Upper lobe of left lung (tissue), 6 donors: ENCODE measurements around the gene SEC22A. TPM values are rescaled to one million over a fixed set of nuclear protein-coding genes. Genes with fewer than 3 reads are reported as not detected.

Source experiments
- ATAC-seq, 2 donors: fragments of 200-7000 bp; cut with Tn5 transposase; one replicate each; pipeline ENCODE4 v1.9.1; 2022; ENCODE audit warnings: mild to moderate bottlenecking in 2 of 2, moderate library complexity in 2 of 2; ENCODE audit not compliant: low FRiP score in 2 of 2
- DNase-seq, 2 donors: peaks; one replicate each; pipeline ENCODE4 v3.0.0-alpha.2; 2019 to 2020
- H3K27ac ChIP-seq, 4 donors: fragments of 200-600 bp; sonication (generic); one replicate each; pipeline ENCODE4 v1.5.1; 2016 to 2019
- H3K27me3 ChIP-seq, 4 donors: fragments of 200-600 bp; sonication (generic); one replicate each; pipeline ENCODE4 v1.5.1; 2017 to 2019
- H3K36me3 ChIP-seq, 4 donors: fragments of 200-600 bp; sonication (generic); one replicate each; pipeline ENCODE4 v1.5.1; 2016 to 2019
- H3K4me1 ChIP-seq, 4 donors: fragments of 200-600 bp; sonication (generic); one replicate each; pipeline ENCODE4 v1.5.1; 2018 to 2019
- H3K4me3 ChIP-seq, 4 donors: fragments of 200-600 bp; sonication (generic); one replicate each; pipeline ENCODE4 v1.5.1; 2017 to 2019; ENCODE audit warnings: mild to moderate bottlenecking in 2 of 4, moderate library complexity in 1 of 4
- H3K9me3 ChIP-seq, 4 donors: fragments of 200-600 bp; sonication (generic); one replicate each; pipeline ENCODE4 v1.5.1; 2018 to 2019
- CTCF ChIP-seq, 6 experiments: fragments of 450-650 bp in 4 of 6; fragments of 200-600 bp in 2 of 6; sonication (generic) in 2 of 6; IDR thresholded peaks; one replicate each; pipeline ENCODE4 v1.5.1; 2016 to 2019; ENCODE audit warnings: antibody characterized with exemption in 6 of 6
- EP300 ChIP-seq, 4 donors: sonication (generic); formaldehyde crosslinking; IDR thresholded peaks; one replicate each; pipeline ENCODE4 v1.5.1; 2017; ENCODE audit warnings: antibody characterized with exemption in 4 of 4, control low read depth in 2 of 4
- POLR2A ChIP-seq, 4 donors: fragments of 450-650 bp; IDR thresholded peaks; one replicate each; pipeline ENCODE4 v1.5.1; 2016 to 2017; ENCODE audit warnings: antibody characterized with exemption in 4 of 4, mild to moderate bottlenecking in 2 of 4
- POLR2AphosphoS5 ChIP-seq, 2 donors: sonication (generic); formaldehyde crosslinking; IDR thresholded peaks; one replicate each; pipeline ENCODE4 v1.5.1; 2017; ENCODE audit warnings: antibody characterized with exemption in 2 of 2
- WGBS, 2 donors: methylation state at CpG; one replicate each; pipeline ENCODE4 v1.1.5; 2017 to 2018; 5-methylcytosine and 5-hydroxymethylcytosine counted together
- total RNA-seq, 6 donors: library from RNA; depleted of rRNA in 4 of 6; stranded (reverse); fragments of >200 nt in 4 of 6; gene quantifications; one replicate each; pipeline versions ENCODE4 v1.1.0 to v1.2.1, GENCODE V29; 2016 to 2021
- donor health status: DM: no; HTN: no; CAD: no; lungs with moderate emphysema.
- donor health status: DM: no; HTN: yes; CAD: no; lungs with severe emphysema.

SEC22A gene
- total RNA-seq, 6 donors from 2014 or later, result 5.5 to 22.5 (median 12.3) TPM

- no peaks in the 10 kb centered on the region for H3K4me1 ChIP-seq
- H3K9me3 ChIP-seq, result no peaks in the 10 kb centered on the region
- no peaks in the 10 kb centered on the region for H3K27me3 ChIP-seq
- no peaks in the 10 kb centered on the region for H3K36me3 ChIP-seq
- WGBS, 2 donors, result 79 to 87% methylated on average over 5 of the region's 5 CpGs
- H3K27ac ChIP-seq, result no peak overlapping the region
- H3K4me3 ChIP-seq, result no peak overlapping the region
- ATAC-seq (no peak), DNase-seq (no peak)
- no peak for TF ChIP-seq CTCF (IDR thresholded peaks at IDR 0.05)
- no peak for TF ChIP-seq POLR2A (IDR thresholded peaks at IDR 0.05)
- TF ChIP-seq EP300 (IDR thresholded peaks at IDR 0.05), result no peak
- no peak for TF ChIP-seq POLR2AphosphoS5 (IDR thresholded peaks at IDR 0.05)
Measured at GRCh38 chr3:123193448-123194101, 8.2 kb upstream of the SEC22A start.

- no peak for ATAC-seq
- peak; percentile 29 to 63 for DNase-seq
- Histone ChIP-seq H3K27me3 (no peaks in the 10 kb centered on the region), H3K27ac (no peak overlapping the region), H3K4me1 (no peaks in the 10 kb centered on the region), H3K4me3 (no peak overlapping the region), H3K9me3 (no peaks in the 10 kb centered on the region), H3K36me3 (no peaks in the 10 kb centered on the region)
- TF ChIP-seq POLR2AphosphoS5 (IDR thresholded peaks at IDR 0.05) (no peak), EP300 (IDR thresholded peaks at IDR 0.05) (no peak), CTCF (IDR thresholded peaks at IDR 0.05) (peak in 3 of 6 experiments; percentile 7 to 22 (median 21)), POLR2A (IDR thresholded peaks at IDR 0.05) (no peak)
- WGBS, 2 donors, result 50 to 57% methylated on average over 10 of the region's 10 CpGs
Measured at GRCh38 chr3:123194552-123194951, 7.2 kb upstream of the SEC22A start.

- ATAC-seq, result no peak
- Histone ChIP-seq H3K4me1 (peaks cover 3 to 9% (median 7%) of the 10 kb centered on the region in 4 donors), H3K36me3 (no peaks in the 10 kb centered on the region), H3K4me3 (no peak overlapping the region), H3K27me3 (no peaks in the 10 kb centered on the region), H3K9me3 (no peaks in the 10 kb centered on the region), H3K27ac (no peak overlapping the region)
- TF ChIP-seq POLR2A (IDR thresholded peaks at IDR 0.05) (no peak), CTCF (IDR thresholded peaks at IDR 0.05) (no peak), EP300 (IDR thresholded peaks at IDR 0.05) (no peak), POLR2AphosphoS5 (IDR thresholded peaks at IDR 0.05) (no peak)
- DNase-seq, result no peak
- 94 to 98% methylated on average over 1 of the region's 1 CpG for WGBS, 2 donors
Measured at GRCh38 chr3:123198372-123198771, 3.4 kb upstream of the SEC22A start.

- peak overlapping the region; percentile 86 to 93 (median 92) for H3K27ac ChIP-seq
- peak overlapping the region; percentile 77 to 96 (median 90) for H3K4me3 ChIP-seq
- DNase-seq, result no peak
- H3K9me3 ChIP-seq, result no peaks in the 10 kb centered on the region
- no peak for TF ChIP-seq EP300 (IDR thresholded peaks at IDR 0.05)
- TF ChIP-seq POLR2A (IDR thresholded peaks at IDR 0.05), result no peak
- no peak for TF ChIP-seq POLR2AphosphoS5 (IDR thresholded peaks at IDR 0.05)
- no peak for TF ChIP-seq CTCF (IDR thresholded peaks at IDR 0.05)
- no peak for ATAC-seq
- H3K4me1 ChIP-seq, result peaks cover 3 to 9% (median 7%) of the 10 kb centered on the region in 4 donors
- H3K36me3 ChIP-seq, result no peaks in the 10 kb centered on the region
- no peaks in the 10 kb centered on the region for H3K27me3 ChIP-seq
- WGBS, 2 donors, result 1 to 2% methylated on average over 6 of the region's 6 CpGs
Measured at GRCh38 chr3:123201223-123201556, 553 bp upstream of the SEC22A start.

- TF ChIP-seq POLR2AphosphoS5 (IDR thresholded peaks at IDR 0.05), result no peak
- TF ChIP-seq CTCF (IDR thresholded peaks at IDR 0.05), result no peak
- TF ChIP-seq EP300 (IDR thresholded peaks at IDR 0.05), result no peak
- TF ChIP-seq POLR2A (IDR thresholded peaks at IDR 0.05), result no peak
- 1 to 7% methylated on average over 5 to 7 of the region's 7 CpGs for WGBS, 2 donors
- Histone ChIP-seq H3K27me3 (no peaks in the 10 kb centered on the region), H3K36me3 (no peaks in the 10 kb centered on the region), H3K9me3 (no peaks in the 10 kb centered on the region), H3K27ac (peak overlapping the region; percentile 86 to 93 (median 92)), H3K4me1 (peaks cover 3 to 9% (median 7%) of the 10 kb centered on the region in 4 donors), H3K4me3 (peak overlapping the region; percentile 77 to 96 (median 90))
- peak in 1 of 2 donors; percentile 1 for ATAC-seq
- no peak for DNase-seq
Measured at GRCh38 chr3:123202451-123202850, 708 bp downstream of the SEC22A start.
